ENCODE data around the gene COLEC11. TPM values are rescaled to one million over a fixed set of nuclear protein-coding genes. Genes with fewer than 3 reads are reported as not detected.

Gene COLEC11
- total RNA-seq, 1 experiment from 2014 or later, result not detected

- H3K4me3 Mint-ChIP-seq (ENCODE audit: low read depth, unreplicated experiment), result no peak overlapping the region
- DNase-seq, result no peak
- intact Hi-C loops (cut with micrococcal nuclease; ENCODE audit: unreplicated experiment), result no loop called here
- H3K9me3 Mint-ChIP-seq (ENCODE audit: low read depth, unreplicated experiment), result no peaks in the 10 kb centered on the region
- H3K27me3 Mint-ChIP-seq (ENCODE audit: unreplicated experiment), result peaks cover 25% of the 10 kb centered on the region
- CTCF ChIA-PET, result no interaction called here
- H3K27ac Mint-ChIP-seq (ENCODE audit: unreplicated experiment), result no peak overlapping the region
- TF ChIP-seq CTCF (IDR thresholded peaks at IDR 0.05; ENCODE audit: unreplicated experiment), result no peak
- no TSS peak for BruUV-seq (replicated peaks)
- H3K36me3 Mint-ChIP-seq (ENCODE audit: insufficient read depth, unreplicated experiment), result no peaks in the 10 kb centered on the region
- no peaks in the 10 kb centered on the region for H3K4me1 Mint-ChIP-seq (ENCODE audit: low read depth, unreplicated experiment)
Observed at GRCh38 chr2:3622967-3623366, 28.1 kb downstream of the COLEC11 start.

DNA sequence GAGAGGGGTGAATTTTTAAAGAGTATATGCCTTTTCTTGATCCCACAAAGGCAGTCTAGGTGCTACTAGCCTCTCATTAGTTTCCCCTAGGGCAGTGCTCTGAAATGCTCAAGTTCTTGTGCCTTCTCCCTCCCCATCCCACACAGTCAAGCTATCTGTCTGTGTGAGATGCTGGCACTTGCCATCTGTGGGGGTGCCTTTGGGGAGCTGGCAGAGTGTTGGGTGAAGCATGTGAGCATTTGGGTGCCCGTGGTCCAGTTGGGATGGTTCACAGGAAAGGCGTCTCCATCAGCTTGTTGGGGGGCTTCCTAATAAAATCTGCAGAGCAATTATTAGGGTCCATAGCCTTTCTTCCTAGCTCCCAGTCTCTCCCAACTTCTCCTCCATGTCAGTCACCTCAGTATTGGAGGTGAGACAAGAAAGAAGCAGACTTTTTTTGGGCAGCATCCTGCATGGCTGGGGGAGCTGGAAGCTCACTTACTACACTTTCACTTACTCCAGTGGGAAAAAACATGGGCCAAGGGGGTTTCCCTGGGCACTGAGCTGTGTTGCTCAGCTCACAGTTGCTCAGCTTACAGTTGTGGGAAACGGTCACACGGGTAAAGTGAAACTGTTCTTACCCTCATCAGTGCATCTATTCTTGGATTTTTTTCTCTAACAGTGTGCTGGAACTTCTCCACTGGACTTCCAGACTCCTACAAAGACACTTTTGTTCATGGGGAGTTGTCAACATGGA, 29.3 kb downstream of the COLEC11 start:
- H3K27me3 Mint-ChIP-seq (ENCODE audit: unreplicated experiment), result peaks cover 36% of the 10 kb centered on the region
- TF ChIP-seq CTCF (IDR thresholded peaks at IDR 0.05; ENCODE audit: unreplicated experiment), result no peak
- H3K9me3 Mint-ChIP-seq (ENCODE audit: low read depth, unreplicated experiment), result no peaks in the 10 kb centered on the region
- DNase-seq, result no peak
- H3K4me1 Mint-ChIP-seq (ENCODE audit: low read depth, unreplicated experiment), result no peaks in the 10 kb centered on the region
- intact Hi-C loops (cut with micrococcal nuclease; ENCODE audit: unreplicated experiment), result no loop called here
- H3K27ac Mint-ChIP-seq (ENCODE audit: unreplicated experiment), result no peak overlapping the region
- H3K36me3 Mint-ChIP-seq (ENCODE audit: insufficient read depth, unreplicated experiment), result no peaks in the 10 kb centered on the region
- CTCF ChIA-PET, result interaction anchor here (0.7 kb wide), 1 partner anchor 1337 kb away, joined by 3 read pairs; no protein-coding TSS in a partner anchor
- BruUV-seq (replicated peaks), result no TSS peak
- no peak overlapping the region for H3K4me3 Mint-ChIP-seq (ENCODE audit: low read depth, unreplicated experiment)

DNA sequence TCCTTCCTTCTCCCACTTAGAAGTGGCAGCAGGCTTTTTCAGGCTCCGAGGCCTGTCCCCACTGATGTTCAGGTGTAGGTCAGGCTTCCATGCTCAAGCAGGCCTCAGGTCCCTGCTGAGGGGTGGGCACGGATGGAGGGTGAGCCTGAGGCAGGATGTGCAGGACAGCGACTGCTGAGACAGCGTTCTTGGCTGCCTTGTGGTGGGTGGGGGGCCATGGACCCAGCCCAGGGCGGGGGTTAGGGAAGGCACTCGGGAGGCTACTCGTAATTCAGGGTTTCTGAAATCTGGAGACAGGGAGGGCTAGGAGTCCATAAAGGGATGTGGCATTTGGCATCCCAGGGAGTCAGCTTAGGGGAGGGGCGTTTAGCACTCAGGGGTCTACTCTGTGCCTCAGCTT, 30.3 kb downstream of the COLEC11 start:
- no peak overlapping the region for H3K4me3 Mint-ChIP-seq (ENCODE audit: low read depth, unreplicated experiment)
- intact Hi-C loops (cut with micrococcal nuclease; ENCODE audit: unreplicated experiment), result no loop called here
- H3K27ac Mint-ChIP-seq (ENCODE audit: unreplicated experiment), result no peak overlapping the region
- no peaks in the 10 kb centered on the region for H3K36me3 Mint-ChIP-seq (ENCODE audit: insufficient read depth, unreplicated experiment)
- BruUV-seq (replicated peaks), result no TSS peak
- no peaks in the 10 kb centered on the region for H3K9me3 Mint-ChIP-seq (ENCODE audit: low read depth, unreplicated experiment)
- peaks cover 45% of the 10 kb centered on the region for H3K27me3 Mint-ChIP-seq (ENCODE audit: unreplicated experiment)
- H3K4me1 Mint-ChIP-seq (ENCODE audit: low read depth, unreplicated experiment), result no peaks in the 10 kb centered on the region
- DNase-seq, result no peak
- CTCF ChIA-PET, result interaction anchor here (0.6 kb wide), 1 partner anchor 844 kb away, joined by 4 read pairs; no protein-coding TSS in a partner anchor
- no peak for TF ChIP-seq CTCF (IDR thresholded peaks at IDR 0.05; ENCODE audit: unreplicated experiment)

DNA sequence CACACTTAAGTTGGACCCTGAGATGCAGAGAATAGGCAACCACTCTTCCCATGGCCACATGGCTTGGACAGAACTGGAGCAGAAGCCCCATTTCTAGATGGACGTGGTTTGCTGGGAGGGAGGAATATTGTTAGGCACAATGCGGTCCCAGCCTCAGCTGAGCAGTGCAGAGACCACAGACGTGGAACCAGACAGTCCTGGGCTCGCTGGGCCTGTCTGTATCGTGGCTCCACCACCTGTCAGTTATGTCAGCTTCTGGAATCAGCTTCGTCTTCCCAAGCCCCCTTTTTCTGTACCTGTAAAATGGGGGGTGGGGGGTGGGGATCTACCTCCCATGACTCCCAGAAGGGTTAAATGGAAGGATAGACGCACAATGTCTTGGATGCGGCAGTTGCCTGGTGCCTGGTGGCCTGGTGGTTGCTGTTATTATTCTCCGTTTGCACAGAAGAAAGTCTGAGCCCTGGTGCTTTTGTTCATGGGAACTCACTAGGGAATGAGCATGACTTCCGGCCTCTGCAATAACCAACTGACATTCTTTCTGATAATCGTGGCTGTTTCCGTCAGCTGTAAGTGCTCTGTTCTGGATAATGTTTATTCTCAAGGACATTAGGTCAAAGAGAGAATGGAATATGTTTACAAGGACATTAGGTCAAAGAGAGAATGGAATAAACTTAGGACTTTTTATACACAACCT, 31.4 kb downstream of the COLEC11 start:
- Mint-ChIP-seq H3K9me3 (ENCODE audit: low read depth, unreplicated experiment) (no peaks in the 10 kb centered on the region), H3K27ac (ENCODE audit: unreplicated experiment) (no peak overlapping the region), H3K27me3 (ENCODE audit: unreplicated experiment) (peaks cover 45% of the 10 kb centered on the region), H3K36me3 (ENCODE audit: insufficient read depth, unreplicated experiment) (no peaks in the 10 kb centered on the region), H3K4me3 (ENCODE audit: low read depth, unreplicated experiment) (no peak overlapping the region), H3K4me1 (ENCODE audit: low read depth, unreplicated experiment) (no peaks in the 10 kb centered on the region)
- CTCF ChIA-PET, result interaction anchor here (0.6 kb wide), 2 partner anchors 100 to 321 kb away, joined by 3 to 5 read pairs; no protein-coding TSS in a partner anchor
- DNase-seq, result no peak
- no TSS peak for BruUV-seq (replicated peaks)
- intact Hi-C loops (cut with micrococcal nuclease; ENCODE audit: unreplicated experiment), result no loop called here
- TF ChIP-seq CTCF (IDR thresholded peaks at IDR 0.05; ENCODE audit: unreplicated experiment), result no peak
